Measurements from ENCODE around the gene ICAM1. TPM values are rescaled to one million over a fixed set of nuclear protein-coding genes. Genes with fewer than 3 reads are reported as not detected.

Gene ICAM1
- total and polyA plus RNA-seq, 2 of the 8 experiments (the other 6 are each of a cell fraction or from before 2014, with no cell fraction given): 4.0 to 9.4 TPM

DNA sequence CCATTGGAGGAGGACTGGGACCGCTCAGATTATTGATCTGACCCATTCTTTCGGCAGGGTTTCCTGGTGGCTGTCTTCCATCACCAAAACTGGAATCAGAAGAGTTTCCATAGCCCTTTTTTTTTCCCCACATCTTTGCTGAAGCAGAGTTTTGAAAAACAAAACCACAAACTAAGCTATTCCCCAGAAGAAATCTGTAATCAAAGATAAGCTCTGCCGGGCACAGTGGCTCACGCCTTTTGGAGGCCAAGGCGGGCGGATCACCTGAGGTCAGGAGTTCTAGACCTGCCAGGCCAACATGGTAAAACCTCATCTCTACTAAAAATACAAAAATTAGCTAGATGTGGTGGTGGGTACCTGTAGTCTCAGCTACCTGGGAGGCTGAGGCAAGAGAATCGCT is 4.2 kb upstream of the ICAM1 start (continued):
- TF ChIP-seq CBX8 (IDR thresholded peaks at IDR 0.05; ENCODE audit: borderline replicate concordance, low read depth, low read length): no peak
- TF ChIP-seq SIX5 (IDR thresholded peaks at IDR 0.05; ENCODE audit: low read depth, low read length): no peak
- TF ChIP-seq SIRT6 (IDR thresholded peaks at IDR 0.05; ENCODE audit: low read length): no peak

All from H1 (cell line).